ENCODE data around the gene XXYLT1. TPM values are rescaled to one million over a fixed set of nuclear protein-coding genes. Genes with fewer than 3 reads are reported as not detected.

Gene XXYLT1
- total and polyA plus RNA-seq, 9 of the 15 experiments (the other 6 are each of a cell fraction or from before 2014, with no cell fraction given) = 1.9 to 18.9 (median 15.0) TPM

- no peak for TF ChIP-seq CBX8 (IDR thresholded peaks at IDR 0.05; ENCODE audit: borderline replicate concordance, extremely low read depth, low read depth, low read length, poor library complexity, severe bottlenecking)
- no peak for TF ChIP-seq SIN3B (IDR thresholded peaks at IDR 0.05; ENCODE audit: low read depth)
- peak; percentile 36 for TF ChIP-seq ARID1B (IDR thresholded peaks at IDR 0.05)
- TF ChIP-seq RBBP5 (IDR thresholded peaks at IDR 0.05; ENCODE audit: borderline replicate concordance, insufficient read depth, low read length, poor library complexity, severe bottlenecking) = no peak
- TF ChIP-seq ARNT (IDR thresholded peaks at IDR 0.05) = no peak
- no peak for TF ChIP-seq ZBTB49 (CRISPR knock-in tag; IDR thresholded peaks at IDR 0.05; ENCODE audit: borderline replicate concordance)
- no peak for TF ChIP-seq ZNF551 (CRISPR knock-in tag; IDR thresholded peaks at IDR 0.05)
- TF ChIP-seq ZNF764 (CRISPR knock-in tag; IDR thresholded peaks at IDR 0.05; ENCODE audit: low read depth) = no peak
- no peak for TF ChIP-seq RAD51 (IDR thresholded peaks at IDR 0.05; ENCODE audit: borderline replicate concordance, low read depth)
- TF ChIP-seq CCNT2 (IDR thresholded peaks at IDR 0.05; ENCODE audit: borderline replicate concordance, extremely low read depth, insufficient read length, low read depth, low read length) = no peak
- TF ChIP-seq HBP1 (CRISPR knock-in tag; IDR thresholded peaks at IDR 0.05) = 0 out of 2 replicates have a peak, but pooled peaks have one; percentile 24
- no peak for TF ChIP-seq CEBPB (tag; IDR thresholded peaks at IDR 0.05)
- TF ChIP-seq MXD1 (CRISPR knock-in tag; IDR thresholded peaks at IDR 0.05; ENCODE audit: borderline replicate concordance, poor library complexity, severe bottlenecking) = no peak
- no peak for TF ChIP-seq HIVEP1 (CRISPR knock-in tag; IDR thresholded peaks at IDR 0.05)
- TF ChIP-seq NKRF (IDR thresholded peaks at IDR 0.05; ENCODE audit: borderline replicate concordance) = peak; percentile 35; the same call in 1 of the 2 replicates
- TF ChIP-seq MTA3 (IDR thresholded peaks at IDR 0.05; ENCODE audit: borderline replicate concordance) = no peak
- no peak for TF ChIP-seq MED1 (CRISPR knock-in tag; IDR thresholded peaks at IDR 0.05; ENCODE audit: borderline replicate concordance)
- peak; percentile 17; the same call in 1 of the 2 replicates for TF ChIP-seq PKNOX1 (IDR thresholded peaks at IDR 0.05)
- no peak for TF ChIP-seq ATF7 (IDR thresholded peaks at IDR 0.05)
Measured at GRCh38 chr3:195184716-195185421, 86.1 kb downstream of the XXYLT1 start (continued).

Data from K562 (cell line).